Measurements from ENCODE around the gene TSFM.

GRCh38 chr12:57744777-57745484 lies 37.7 kb upstream of the TSFM start, which contains the start of gene TSPAN31:
- TF ChIP-seq CTCF (IDR thresholded peaks at IDR 0.05): no peak
- TF ChIP-seq POLR2A (IDR thresholded peaks at IDR 0.05): peak in 1 of 2 donors; percentile 36
- peak; percentile 88 to 89 for TF ChIP-seq POLR2AphosphoS5 (IDR thresholded peaks at IDR 0.05; ENCODE audit: insufficient read depth in 1 of 2, low read depth in 1 of 2)

Measured in vagina (tissue), 2 donors.